H1 (cell line): Measurements from ENCODE around the gene SARNP. TPM values are rescaled to one million over a fixed set of nuclear protein-coding genes. Genes with fewer than 3 reads are reported as not detected.
A peak's percentile ranks its signal among the peaks of the same experiment; 100 is the strongest.

Experiments
- CTCF ChIA-PET: fragments of 300-600 bp; sonication (Branson Sonifier 250); formaldehyde crosslinking; loops from one replicate; lab custom pipeline; 2021; ENCODE audit not compliant: partially characterized antibody; lab: Charles Lee
- POLR2A ChIA-PET: fragments of 300-600 bp; sonication (Branson Sonifier 250); formaldehyde crosslinking; loops from one replicate; lab custom pipeline; 2021; ENCODE audit warnings: inconsistent platforms; ENCODE audit not compliant: partially characterized antibody; lab: Charles Lee
- DNase-seq, 2 experiments: peaks; one replicate each; pipeline versions ENCODE4 v3.0.0 to v3.0.0-alpha.2; 2010 to 2022; ENCODE audit warnings: low spot score in 2 of 2, low read depth in 1 of 2, mixed read lengths in 1 of 2
- FAIRE-seq: peaks from 2 replicates; lab custom pipeline; 2011; peaks lifted over from hg19 to GRCh38; lab: Jason Lieb, UNC
- H2AFZ ChIP-seq: 2 replicates; pipeline ENCODE4 v1.8.1; 2012; ENCODE audit warnings: low read length, inconsistent platforms
- H2AK5ac ChIP-seq: 2 replicates; pipeline ENCODE4 v1.6.1; 2013; ENCODE audit warnings: low read depth, low read length
- H2BK120ac ChIP-seq: replicated peaks from 2 replicates; pipeline ENCODE3; 2013; ENCODE audit warnings: low read depth, low read length, inconsistent platforms
- H2BK12ac ChIP-seq: 2 replicates; pipeline ENCODE4 v1.6.1; 2013; ENCODE audit warnings: low read depth, low read length
- H2BK15ac ChIP-seq: 2 replicates; pipeline ENCODE4 v1.6.1; 2013; ENCODE audit warnings: low read length
- H2BK20ac ChIP-seq: 2 replicates; pipeline ENCODE4 v1.6.1; 2013; ENCODE audit warnings: low read length
- H2BK5ac ChIP-seq: 2 replicates; pipeline ENCODE4 v1.6.1; 2013; ENCODE audit warnings: low read depth, low read length
- H3K14ac ChIP-seq: 2 replicates; pipeline ENCODE4 v1.6.1; 2013; ENCODE audit warnings: inconsistent platforms; ENCODE audit not compliant: insufficient read length
- H3K18ac ChIP-seq: 2 replicates; pipeline ENCODE4 v1.6.1; 2013; ENCODE audit warnings: low read length; ENCODE audit errors: extremely low read depth
- H3K23ac ChIP-seq: 2 replicates; pipeline ENCODE4 v1.6.1; 2013; ENCODE audit warnings: inconsistent platforms; ENCODE audit not compliant: insufficient read length
- H3K23me2 ChIP-seq: 2 replicates; pipeline ENCODE4 v1.6.1; 2013; ENCODE audit warnings: low read depth, low read length
- H3K27ac ChIP-seq: 2 replicates; pipeline ENCODE4 v1.6.1; 2011; ENCODE audit warnings: low read depth, low read length, inconsistent platforms
- H3K27me3 ChIP-seq, 4 experiments: replicated peaks in 1 of 4; 1 replicate in 1 of 4; 2 replicates in 3 of 4; pipeline versions ENCODE4 v1.6.1 to v1.8.1; 2011 to 2013; ENCODE audit warnings: low read length in 3 of 4, mild to moderate bottlenecking in 3 of 4, inconsistent platforms in 2 of 4, mixed read lengths in 2 of 4, moderate library complexity in 1 of 4; ENCODE audit not compliant: control insufficient read depth in 3 of 4, insufficient read depth in 3 of 4; ENCODE audit errors: extremely low read depth in 1 of 4
- H3K36me3 ChIP-seq, 4 experiments: 2 replicates each; pipeline versions ENCODE4 v1.6.1 to v1.8.1; 2011 to 2013; ENCODE audit warnings: mild to moderate bottlenecking in 4 of 4, low read length in 3 of 4, moderate library complexity in 2 of 4, control low read depth in 1 of 4, inconsistent platforms in 1 of 4; ENCODE audit not compliant: insufficient read depth in 4 of 4, control insufficient read depth in 2 of 4
- H3K4ac ChIP-seq: replicated peaks from 2 replicates; pipeline ENCODE3; 2013; ENCODE audit warnings: low read length, low read depth, mixed read lengths, inconsistent platforms; ENCODE audit not compliant: insufficient read length
- H3K4me1 ChIP-seq, 4 experiments: replicated peaks in 1 of 4; 1 replicate in 1 of 4; 2 replicates in 3 of 4; pipeline versions ENCODE4 v1.6.1 to v1.8.1; 2011 to 2013; ENCODE audit warnings: low read length in 3 of 4, inconsistent platforms in 2 of 4, mixed read lengths in 1 of 4; ENCODE audit not compliant: insufficient read depth in 4 of 4, control insufficient read depth in 3 of 4
- H3K4me2 ChIP-seq, 2 experiments: 2 replicates each; pipeline versions ENCODE4 v1.6.1 to v1.8.1; 2011 to 2013; ENCODE audit warnings: low read depth in 2 of 2, low read length in 2 of 2, control low read depth in 1 of 2, inconsistent platforms in 1 of 2, mild to moderate bottlenecking in 1 of 2; ENCODE audit not compliant: insufficient read depth in 1 of 2
- H3K4me3 ChIP-seq, 4 experiments: fragments of 200-600, 300-600 bp in 1 of 4; sonication (generic), shearing (Covaris generic), sonication (Bioruptor Twin) in 1 of 4; 2 replicates each; pipeline versions ENCODE4 v1.5.1 to v1.8.1; 2011 to 2016; ENCODE audit warnings: low read length in 4 of 4, low read depth in 3 of 4, control low read depth in 2 of 4, inconsistent platforms in 2 of 4, mild to moderate bottlenecking in 2 of 4, mixed read lengths in 1 of 4, moderate library complexity in 1 of 4; ENCODE audit not compliant: insufficient read depth in 2 of 4; ENCODE audit errors: extremely low read depth in 1 of 4
- H3K56ac ChIP-seq: replicated peaks from 2 replicates; pipeline ENCODE3; 2013; ENCODE audit warnings: low read depth, mild to moderate bottlenecking, mixed read lengths, low read length, inconsistent platforms; ENCODE audit not compliant: insufficient read length
- H3K79me1 ChIP-seq: 2 replicates; pipeline ENCODE4 v1.6.1; 2013; ENCODE audit warnings: low read depth, low read length, control low read depth
- H3K79me2 ChIP-seq, 2 experiments: 2 replicates each; pipeline versions ENCODE4 v1.6.1 to v1.8.1; 2012 to 2013; ENCODE audit warnings: low read length in 2 of 2, mild to moderate bottlenecking in 2 of 2, inconsistent platforms in 1 of 2; ENCODE audit not compliant: insufficient read depth in 2 of 2, control insufficient read depth in 1 of 2
- H3K9ac ChIP-seq, 4 experiments: replicated peaks in 1 of 4; 1 replicate in 1 of 4; 2 replicates in 3 of 4; pipeline versions ENCODE4 v1.6.1 to v1.8.1; 2011 to 2013; ENCODE audit warnings: low read depth in 3 of 4, low read length in 3 of 4, control low read depth in 2 of 4, mild to moderate bottlenecking in 2 of 4, moderate library complexity in 2 of 4, inconsistent platforms in 1 of 4; ENCODE audit errors: extremely low read depth in 1 of 4
- H3K9me3 ChIP-seq, 2 experiments: 2 replicates each; pipeline versions ENCODE4 v1.6.1 to v1.8.1; 2012 to 2013; ENCODE audit warnings: mild to moderate bottlenecking in 2 of 2, moderate library complexity in 2 of 2, control low read depth in 1 of 2, inconsistent platforms in 1 of 2, low read depth in 1 of 2, low read length in 1 of 2, mixed read lengths in 1 of 2; ENCODE audit not compliant: insufficient read depth in 2 of 2
- H4K20me1 ChIP-seq, 2 experiments: replicated peaks in 1 of 2; 2 replicates each; pipeline versions ENCODE3 to v1.8.1; 2011 to 2013; ENCODE audit warnings: inconsistent platforms in 2 of 2, low read length in 2 of 2, mild to moderate bottlenecking in 1 of 2; ENCODE audit not compliant: insufficient read depth in 2 of 2, control insufficient read depth in 1 of 2
- H4K5ac ChIP-seq: 2 replicates; pipeline ENCODE4 v1.6.1; 2013; ENCODE audit warnings: low read length, low read depth, mixed read lengths, inconsistent platforms; ENCODE audit not compliant: insufficient read length
- H4K8ac ChIP-seq: 2 replicates; pipeline ENCODE4 v1.8.0; 2013; ENCODE audit warnings: mild to moderate bottlenecking, moderate library complexity, low read length, inconsistent platforms; ENCODE audit not compliant: insufficient read depth; ENCODE audit errors: extremely low read depth
- H4K91ac ChIP-seq: replicated peaks from 2 replicates; pipeline ENCODE3; 2013; ENCODE audit warnings: low read length, mixed read lengths, inconsistent platforms; ENCODE audit not compliant: insufficient read length
- BACH1 ChIP-seq: IDR thresholded peaks from 2 replicates; pipeline ENCODE4 v1.6.1; 2012; ENCODE audit warnings: low read length, improper control_type of control experiment
- BCL11A ChIP-seq, 2 experiments: IDR thresholded peaks; one replicate each; pipeline ENCODE4 v1.6.1; 2011; ENCODE audit warnings: low read depth in 2 of 2, low read length in 2 of 2, mild to moderate bottlenecking in 2 of 2
- KDM4A ChIP-seq: IDR thresholded peaks from one replicate; pipeline ENCODE4 v1.7.1; 2012; ENCODE audit warnings: low read depth, mild to moderate bottlenecking, moderate library complexity, low read length, inconsistent platforms; ENCODE audit not compliant: severe bottlenecking
- POLR2A ChIP-seq, 2 experiments: IDR thresholded peaks; 1 replicate in 1 of 2; 2 replicates in 1 of 2; pipeline ENCODE4 v1.6.1; 2011; ENCODE audit warnings: low read depth in 2 of 2, low read length in 2 of 2, mild to moderate bottlenecking in 2 of 2; ENCODE audit errors: control extremely low read depth in 1 of 2
- SIN3A ChIP-seq, 2 experiments: IDR thresholded peaks in 1 of 2; conservative IDR thresholded peaks in 1 of 2; 2 replicates each; pipeline ENCODE4 v1.6.1; 2011 to 2012; ENCODE audit warnings: low read length in 2 of 2, improper control_type of control experiment in 1 of 2, low read depth in 1 of 2, mild to moderate bottlenecking in 1 of 2
- SP1 ChIP-seq: IDR thresholded peaks from 2 replicates; pipeline ENCODE4 v1.6.1; 2011; ENCODE audit warnings: low read depth, low read length
- TAF1 ChIP-seq: IDR thresholded peaks from 2 replicates; pipeline ENCODE4 v1.6.1; 2011; ENCODE audit warnings: mild to moderate bottlenecking, low read depth, low read length
- WGBS, 2 experiments: shearing (Covaris generic) in 1 of 2; methylation state at CpG; one replicate each; pipeline versions ENCODE4 v1.1.6 to v1.1.7; 2013 to 2015; ENCODE audit warnings: low lambda C conversion rate in 2 of 2, mixed read lengths in 2 of 2, inconsistent platforms in 1 of 2, low coverage in 1 of 2, missing lambda C conversion rate in 1 of 2; ENCODE audit not compliant: insufficient replicate concordance in 2 of 2, insufficient coverage in 1 of 2, insufficient read length in 1 of 2; ENCODE audit errors: extremely low coverage in 1 of 2, missing lambda C conversion rate in 1 of 2; 5-methylcytosine and 5-hydroxymethylcytosine counted together
- polyA plus RNA-seq, 7 experiments: library from polyadenylated mRNA; depleted of rRNA in 3 of 7; stranded (reverse) in 5 of 7; unstranded in 2 of 7; fragments of >200 nt in 5 of 7; fragments of 200-250 nt in 2 of 7; gene quantifications; 1 replicate in 5 of 7; 2 replicates in 1 of 7; 4 replicates in 1 of 7; pipeline versions ENCODE4 v1.2.1 to v1.2.3, GENCODE V29; 2011 to 2013; ENCODE audit warnings: missing spikeins in 2 of 7, mixed read lengths in 2 of 7
- total RNA-seq: library from RNA; stranded (reverse); fragmentation: NEBNext Ultra II Directional; extraction: Animal tissue kit (Norgen Biotek cat#: 25700); gene quantifications from 2 replicates; pipeline ENCODE4 v1.2.1, GENCODE V29; 2021

Gene SARNP
- total and polyA plus RNA-seq, 2 of the 8 experiments (the other 6 are each of a cell fraction or from before 2014, with no cell fraction given) = 114 to 226 TPM

DNA sequence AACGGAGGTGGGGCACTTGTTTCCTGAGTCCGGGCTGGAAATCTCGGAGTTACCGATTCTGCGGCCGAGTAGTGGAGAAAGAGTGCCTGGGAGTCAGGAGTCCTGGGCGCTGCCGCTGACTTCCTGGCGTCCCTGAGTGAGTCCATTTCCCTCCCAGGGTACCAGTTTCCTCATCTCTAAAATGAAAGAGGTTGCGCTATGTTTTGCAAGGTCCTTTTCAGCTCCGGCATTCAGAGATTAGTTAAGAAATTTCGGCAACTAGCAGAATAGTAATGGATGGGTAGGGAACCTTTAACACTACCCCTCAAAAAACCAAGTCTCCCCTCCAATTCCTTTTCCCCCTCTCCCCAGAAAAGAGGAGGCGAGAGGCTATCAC, 101.0 kb downstream of the SARNP start:
- Histone ChIP-seq H4K5ac (peak overlapping the region; percentile 7), H3K23ac (no peak overlapping the region), H3K9ac (peak overlapping the region; percentile 55 to 63 (median 60)), H3K4me3 (peak overlapping the region; percentile 77 to 95 (median 87)), H2BK12ac (peak overlapping the region; percentile 77; the same call in 1 of the 2 replicates), H4K8ac (no peak overlapping the region), H3K27me3 (no peaks in the 10 kb centered on the region; a peak in 2 of 7 replicates), H3K9me3 (no peaks in the 10 kb centered on the region), H3K4me1 (peaks cover 10 to 27% (median 19%) of the 10 kb centered on the region in 4 experiments), H2BK15ac (no peak overlapping the region; the same call in 1 of the 2 replicates), H2AK5ac (no peak overlapping the region), H2BK120ac (no peak overlapping the region), H2BK20ac (0 out of 2 replicates have a peak overlapping the region, but pooled peaks have one; percentile 32), H3K27ac (peak overlapping the region; percentile 60), H3K4ac (no peak overlapping the region), H3K79me1 (peaks cover 5% of the 10 kb centered on the region), H4K20me1 (peaks cover 0 to 2% of the 10 kb centered on the region in 2 experiments), H3K56ac (no peak overlapping the region), H3K36me3 (0 out of 8 replicates have a peak, but pooled peaks cover 0 to 4% (median 0%) of the 10 kb centered on the region in 4 experiments), H3K18ac (peak overlapping the region; percentile 95), H3K23me2 (peaks cover 12% of the 10 kb centered on the region), H3K4me2 (peak overlapping the region; percentile 87 to 89), H2BK5ac (peak overlapping the region; percentile 76; the same call in 1 of the 2 replicates), H2AFZ (no peak overlapping the region), H3K79me2 (peaks cover 0 to 9% of the 10 kb centered on the region in 2 experiments; a peak in 1 of 4 replicates), H4K91ac (no peak overlapping the region), H3K14ac (no peak overlapping the region)
- POLR2A ChIA-PET = interaction anchor here (0.9 to 8.3 kb wide), 10 partner anchors 8 to 126 kb away, joined by 3 to 103 read pairs (median 5); partner anchors contain the start of genes CD63, ITGA7 and MMP19
- DNase-seq = no peak
- TF ChIP-seq SP1 = no peak
- TF ChIP-seq TAF1 = 0 out of 2 replicates have a peak, but pooled peaks have one; percentile 10
- peak in 1 of 2 experiments; percentile 19; a peak in 1 of 4 replicates for TF ChIP-seq SIN3A (conservative IDR thresholded peaks at IDR 0.05 in 1 of 2, IDR thresholded peaks at IDR 0.05 in 1 of 2; ENCODE audit: low read depth in 1 of 2, low read length in 2 of 2)
- TF ChIP-seq KDM4A = peak; percentile 38
- TF ChIP-seq POLR2A (IDR thresholded peaks at IDR 0.05; ENCODE audit: control extremely low read depth in 1 of 2, low read depth in 2 of 2, low read length in 2 of 2) = 0 out of 3 replicates have a peak, but pooled peaks of 1 of the 2 experiments have one; percentile 14
- TF ChIP-seq BCL11A (IDR thresholded peaks at IDR 0.05; ENCODE audit: low read depth in 2 of 2, low read length in 2 of 2) = no peak
- TF ChIP-seq BACH1 = no peak
- CTCF ChIA-PET = interaction anchor here (0.5 to 11.1 kb wide), 8 partner anchors 10 to 362 kb away, joined by 3 to 229 read pairs (median 10); partner anchors contain the start of genes CD63 and ITGA7
- 4% methylated on average over 13 of the region's 13 CpGs; no CpG with 5 or more reads in 1 of the 2 experiments for WGBS, 2 experiments
- FAIRE-seq = no peak
